Activated naive CD8-positive, alpha-beta T cell treated with anti-CD3 and anti-CD28 coated beads for 36 hours (primary cell): ENCODE measurements around the gene PAPLN. TPM values are rescaled to one million over a fixed set of nuclear protein-coding genes. Genes with fewer than 3 reads are reported as not detected.

ENCODE experiments used
- DNase-seq: peaks from one replicate; pipeline ENCODE4 v3.0.0; 2021
- H3K27ac Mint-ChIP-seq: one replicate; pipeline ENCODE4 v1.8.0; 2022; ENCODE audit warnings: mild to moderate bottlenecking, moderate library complexity, mixed read lengths
- H3K27me3 Mint-ChIP-seq: one replicate; pipeline ENCODE4 v1.8.0; 2022; ENCODE audit warnings: mild to moderate bottlenecking, mixed read lengths
- H3K36me3 Mint-ChIP-seq: one replicate; pipeline ENCODE4 v1.8.0; 2021; ENCODE audit warnings: mild to moderate bottlenecking, mixed read lengths
- H3K4me1 Mint-ChIP-seq: one replicate; pipeline ENCODE4 v1.8.0; 2021; ENCODE audit warnings: mixed read lengths
- H3K4me3 Mint-ChIP-seq: one replicate; pipeline ENCODE4 v1.8.0; 2022; ENCODE audit warnings: mild to moderate bottlenecking, moderate library complexity, mixed read lengths
- H3K9me3 Mint-ChIP-seq: one replicate; pipeline ENCODE4 v1.8.0; 2022; ENCODE audit warnings: mixed read lengths
- total RNA-seq, 2 experiments: library from RNA; stranded (reverse); gene quantifications; one replicate each; pipeline ENCODE4 v1.2.3, GENCODE V29; 2021

The PAPLN gene
- total RNA-seq, 2 experiments from 2014 or later = 0.10 to 0.36 TPM

GRCh38 chr14:73236752-73237218 lies 521 bp upstream of the PAPLN start:
- H3K9me3 Mint-ChIP-seq = no peaks in the 10 kb centered on the region
- H3K4me3 Mint-ChIP-seq = peak overlapping the region; percentile 40
- no peak overlapping the region for H3K27ac Mint-ChIP-seq
- DNase-seq = no peak
- peaks cover 2% of the 10 kb centered on the region for H3K36me3 Mint-ChIP-seq
- peaks cover 11% of the 10 kb centered on the region for H3K4me1 Mint-ChIP-seq
- H3K27me3 Mint-ChIP-seq = peaks cover 82% of the 10 kb centered on the region

DNA sequence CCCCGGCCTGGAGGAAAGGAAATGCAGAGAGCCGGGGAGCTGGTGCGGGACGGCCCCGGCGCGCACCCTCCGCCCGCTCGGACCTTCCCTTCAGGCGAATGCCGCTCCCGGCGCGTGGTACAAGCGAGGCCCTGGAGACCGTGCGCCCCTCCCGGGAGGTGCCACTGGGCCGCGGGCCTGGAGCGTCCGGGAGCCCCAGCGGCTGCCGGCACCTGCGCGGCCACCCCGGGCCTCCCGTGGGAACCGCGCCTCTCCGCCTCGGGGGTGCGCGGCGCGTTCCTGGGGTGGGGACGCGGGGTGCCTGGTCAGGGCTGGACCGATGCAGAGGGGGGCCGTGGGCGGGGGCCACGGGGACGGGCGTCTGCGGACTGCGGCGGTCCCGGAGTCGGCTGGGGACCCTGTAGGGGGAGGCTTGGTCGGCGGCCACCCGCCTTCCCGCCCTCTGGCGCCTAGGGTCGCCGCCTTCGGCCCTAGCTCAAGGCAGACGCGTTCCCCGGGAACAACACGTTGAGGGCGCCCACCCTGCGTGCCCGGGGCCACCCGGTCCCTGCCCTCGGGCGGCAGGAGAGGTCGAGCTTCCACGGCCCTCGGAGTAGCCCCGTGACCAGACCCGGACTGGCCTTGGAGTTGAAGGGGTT lies 599 bp downstream of the PAPLN start:
- Mint-ChIP-seq H3K36me3 (peaks cover 2% of the 10 kb centered on the region), H3K27me3 (peaks cover 87% of the 10 kb centered on the region), H3K27ac (no peak overlapping the region), H3K4me3 (peak overlapping the region; percentile 32), H3K4me1 (peaks cover 15% of the 10 kb centered on the region), H3K9me3 (no peaks in the 10 kb centered on the region)
- peak; percentile 14 for DNase-seq

- no peaks in the 10 kb centered on the region for H3K9me3 Mint-ChIP-seq
- no peak overlapping the region for H3K27ac Mint-ChIP-seq
- H3K36me3 Mint-ChIP-seq = peaks cover 2% of the 10 kb centered on the region
- H3K4me3 Mint-ChIP-seq = peak overlapping the region; percentile 32
- DNase-seq = no peak
- peaks cover 16% of the 10 kb centered on the region for H3K4me1 Mint-ChIP-seq
- peaks cover 90% of the 10 kb centered on the region for H3K27me3 Mint-ChIP-seq
Observed at GRCh38 chr14:73238424-73238852, 1.1 kb downstream of the PAPLN start.

- DNase-seq = no peak
- H3K4me3 Mint-ChIP-seq = no peak overlapping the region
Observed at GRCh38 chr14:73238941-73239340, 1.6 kb downstream of the PAPLN start.

DNA sequence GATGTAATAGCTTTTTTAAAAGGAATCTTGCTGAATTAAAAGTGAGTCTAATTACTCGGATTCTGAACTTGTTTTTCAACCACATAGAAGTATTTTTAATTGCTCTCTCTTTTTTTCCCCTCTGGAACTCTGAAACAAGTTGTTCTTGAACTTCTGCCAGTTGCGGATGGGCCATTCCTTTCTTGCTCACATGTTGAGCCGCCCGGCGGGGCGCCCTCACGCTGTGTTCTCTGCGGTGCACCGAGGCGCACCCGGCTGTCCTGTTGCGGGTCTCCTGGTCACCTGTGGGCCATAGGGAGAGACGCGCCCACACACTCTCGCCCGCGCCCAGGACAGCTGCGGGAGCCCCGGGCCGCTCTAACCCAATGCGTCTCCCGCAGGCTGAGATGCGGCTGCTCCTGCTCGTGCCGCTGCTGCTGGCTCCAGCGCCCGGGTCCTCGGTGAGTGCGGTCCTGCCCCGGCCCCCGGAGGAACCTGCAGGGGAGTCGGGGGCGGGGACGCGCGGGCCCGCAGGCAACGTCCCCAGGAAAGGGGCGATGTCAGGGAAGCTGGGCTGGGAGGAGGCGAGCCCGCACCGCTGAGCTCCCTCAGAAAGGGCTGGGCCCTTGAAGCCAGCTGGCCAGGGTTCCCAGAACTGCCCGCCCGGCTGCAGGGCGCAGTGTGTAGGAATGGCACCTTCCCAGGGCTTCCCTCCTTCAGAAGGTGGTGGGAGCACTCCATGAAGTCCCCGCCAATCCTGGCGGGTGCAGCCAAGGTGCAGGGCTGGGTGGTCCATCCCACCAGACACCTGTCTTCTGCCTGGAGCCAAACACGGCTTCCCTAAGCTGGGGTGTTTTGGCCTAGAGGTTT lies 2.3 kb downstream of the PAPLN start:
- DNase-seq = no peak
- Mint-ChIP-seq H3K9me3 (no peaks in the 10 kb centered on the region), H3K36me3 (peaks cover 2% of the 10 kb centered on the region), H3K4me1 (peaks cover 20% of the 10 kb centered on the region), H3K4me3 (no peak overlapping the region), H3K27me3 (peaks cover 89% of the 10 kb centered on the region), H3K27ac (no peak overlapping the region)

More at GRCh38 chr14:73238941-73239340, 1.6 kb downstream of the PAPLN start:
- Mint-ChIP-seq H3K27ac (no peak overlapping the region), H3K4me1 (peaks cover 20% of the 10 kb centered on the region), H3K9me3 (no peaks in the 10 kb centered on the region), H3K36me3 (peaks cover 2% of the 10 kb centered on the region), H3K27me3 (peaks cover 90% of the 10 kb centered on the region)

- no peaks in the 10 kb centered on the region for H3K9me3 Mint-ChIP-seq
- peaks cover 84% of the 10 kb centered on the region for H3K27me3 Mint-ChIP-seq
- H3K4me3 Mint-ChIP-seq = no peak overlapping the region
- H3K4me1 Mint-ChIP-seq = peaks cover 23% of the 10 kb centered on the region
- no peak for DNase-seq
- H3K36me3 Mint-ChIP-seq = peaks cover 2% of the 10 kb centered on the region
- H3K27ac Mint-ChIP-seq = no peak overlapping the region
Observed at GRCh38 chr14:73240816-73241480, 3.6 kb downstream of the PAPLN start.

DNA sequence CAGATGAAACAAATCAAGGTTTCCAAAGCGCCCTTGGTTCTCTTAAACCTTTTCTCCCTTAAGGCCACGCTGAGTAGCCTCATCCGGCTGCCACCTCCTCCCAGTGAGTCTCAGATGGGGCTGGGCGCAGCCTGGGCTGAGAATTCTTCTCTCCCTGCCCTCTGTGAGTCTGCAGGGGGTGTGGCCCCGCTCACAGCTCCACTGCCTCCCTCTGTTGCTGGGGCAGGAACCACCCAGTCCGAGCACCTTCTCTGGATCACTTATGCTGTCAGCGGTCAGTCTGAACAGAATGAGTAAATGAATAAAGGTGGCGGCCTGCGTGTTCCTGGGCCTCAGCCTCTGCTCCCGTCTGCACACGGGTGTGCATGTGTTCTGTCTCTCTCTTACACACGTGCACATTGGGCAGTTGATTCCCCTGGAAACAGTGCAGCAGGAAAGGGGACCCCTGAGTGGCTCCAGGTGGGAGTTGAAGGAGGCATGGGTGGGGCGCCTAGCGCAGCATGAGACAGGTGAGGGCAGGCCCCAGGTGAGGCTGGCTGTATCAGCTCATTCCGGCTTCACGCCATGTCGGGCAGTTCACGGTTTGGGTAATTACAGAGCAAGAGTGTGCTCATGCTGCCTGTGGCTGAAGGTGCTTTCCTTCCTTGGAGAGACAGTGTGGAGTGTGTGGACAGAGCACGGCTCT lies 4.3 kb downstream of the PAPLN start:
- Mint-ChIP-seq H3K27ac (no peak overlapping the region), H3K27me3 (peaks cover 81% of the 10 kb centered on the region), H3K9me3 (no peaks in the 10 kb centered on the region), H3K4me3 (no peak overlapping the region), H3K36me3 (peaks cover 2% of the 10 kb centered on the region), H3K4me1 (peaks cover 25% of the 10 kb centered on the region)
- no peak for DNase-seq

GRCh38 chr14:73242357-73242901 lies 5.1 kb downstream of the PAPLN start:
- no peaks in the 10 kb centered on the region for H3K36me3 Mint-ChIP-seq
- H3K4me3 Mint-ChIP-seq = no peak overlapping the region
- H3K27me3 Mint-ChIP-seq = peaks cover 77% of the 10 kb centered on the region
- no peaks in the 10 kb centered on the region for H3K9me3 Mint-ChIP-seq
- DNase-seq = no peak
- H3K4me1 Mint-ChIP-seq = peaks cover 24% of the 10 kb centered on the region
- no peak overlapping the region for H3K27ac Mint-ChIP-seq

DNA sequence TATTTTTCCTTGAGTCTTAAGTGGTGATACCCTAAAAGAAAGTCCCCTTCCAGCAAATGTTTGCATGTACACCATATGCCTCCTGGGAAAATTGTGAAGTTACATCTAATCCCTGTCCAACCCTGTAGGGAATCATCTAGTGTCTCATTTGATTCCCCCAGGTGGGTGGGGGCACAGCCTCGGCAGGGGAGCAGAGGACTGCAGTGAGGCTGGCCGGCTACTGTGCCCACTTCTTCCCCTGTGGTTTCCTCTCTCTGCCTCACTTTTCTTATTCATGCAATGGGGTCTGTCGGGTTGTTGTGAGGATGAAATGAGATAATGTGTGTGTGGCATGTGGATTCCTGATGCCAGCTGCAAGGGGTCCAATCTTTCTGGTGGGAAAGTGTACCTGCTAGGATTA lies 6.0 kb downstream of the PAPLN start:
- H3K4me3 Mint-ChIP-seq = no peak overlapping the region
- H3K36me3 Mint-ChIP-seq = no peaks in the 10 kb centered on the region
- H3K4me1 Mint-ChIP-seq = peaks cover 28% of the 10 kb centered on the region
- DNase-seq = no peak
- H3K9me3 Mint-ChIP-seq = no peaks in the 10 kb centered on the region
- no peak overlapping the region for H3K27ac Mint-ChIP-seq
- H3K27me3 Mint-ChIP-seq = peaks cover 75% of the 10 kb centered on the region

DNA sequence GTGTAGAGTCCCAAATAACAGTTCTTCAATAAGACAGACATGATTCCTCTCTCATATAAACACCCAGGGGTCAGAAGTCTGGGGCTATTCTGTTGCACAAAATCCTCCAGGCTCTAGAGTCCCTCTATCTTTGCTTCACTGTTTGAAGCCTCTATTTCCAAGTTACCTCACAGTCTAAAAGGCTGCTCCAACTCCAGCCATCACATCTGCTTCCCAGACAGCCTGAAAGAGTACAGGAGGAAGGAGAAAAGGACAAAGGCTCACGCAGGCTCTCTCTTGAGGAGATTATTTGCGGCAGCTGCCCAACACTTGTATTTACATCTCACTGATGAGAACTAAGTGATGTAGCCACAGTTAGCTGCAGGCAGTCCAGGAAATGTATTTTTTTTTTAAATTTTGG lies 6.4 kb downstream of the PAPLN start:
- Mint-ChIP-seq H3K27ac (no peak overlapping the region), H3K4me3 (no peak overlapping the region), H3K27me3 (peaks cover 71% of the 10 kb centered on the region), H3K4me1 (peaks cover 28% of the 10 kb centered on the region), H3K36me3 (no peaks in the 10 kb centered on the region), H3K9me3 (no peaks in the 10 kb centered on the region)
- DNase-seq = no peak

- H3K4me3 Mint-ChIP-seq = peak overlapping the region; percentile 38
- H3K36me3 Mint-ChIP-seq = no peaks in the 10 kb centered on the region
- H3K27ac Mint-ChIP-seq = no peak overlapping the region
- no peaks in the 10 kb centered on the region for H3K9me3 Mint-ChIP-seq
- no peak for DNase-seq
- peaks cover 26% of the 10 kb centered on the region for H3K4me1 Mint-ChIP-seq
- peaks cover 61% of the 10 kb centered on the region for H3K27me3 Mint-ChIP-seq
Observed at GRCh38 chr14:73244541-73245290, 7.4 kb downstream of the PAPLN start.

GRCh38 chr14:73245480-73246325 lies 8.4 kb downstream of the PAPLN start:
- Mint-ChIP-seq H3K9me3 (no peaks in the 10 kb centered on the region), H3K4me3 (peak overlapping the region; percentile 72), H3K4me1 (peaks cover 26% of the 10 kb centered on the region), H3K27ac (no peak overlapping the region), H3K36me3 (no peaks in the 10 kb centered on the region), H3K27me3 (peaks cover 52% of the 10 kb centered on the region)
- DNase-seq = peak; percentile 67

DNA sequence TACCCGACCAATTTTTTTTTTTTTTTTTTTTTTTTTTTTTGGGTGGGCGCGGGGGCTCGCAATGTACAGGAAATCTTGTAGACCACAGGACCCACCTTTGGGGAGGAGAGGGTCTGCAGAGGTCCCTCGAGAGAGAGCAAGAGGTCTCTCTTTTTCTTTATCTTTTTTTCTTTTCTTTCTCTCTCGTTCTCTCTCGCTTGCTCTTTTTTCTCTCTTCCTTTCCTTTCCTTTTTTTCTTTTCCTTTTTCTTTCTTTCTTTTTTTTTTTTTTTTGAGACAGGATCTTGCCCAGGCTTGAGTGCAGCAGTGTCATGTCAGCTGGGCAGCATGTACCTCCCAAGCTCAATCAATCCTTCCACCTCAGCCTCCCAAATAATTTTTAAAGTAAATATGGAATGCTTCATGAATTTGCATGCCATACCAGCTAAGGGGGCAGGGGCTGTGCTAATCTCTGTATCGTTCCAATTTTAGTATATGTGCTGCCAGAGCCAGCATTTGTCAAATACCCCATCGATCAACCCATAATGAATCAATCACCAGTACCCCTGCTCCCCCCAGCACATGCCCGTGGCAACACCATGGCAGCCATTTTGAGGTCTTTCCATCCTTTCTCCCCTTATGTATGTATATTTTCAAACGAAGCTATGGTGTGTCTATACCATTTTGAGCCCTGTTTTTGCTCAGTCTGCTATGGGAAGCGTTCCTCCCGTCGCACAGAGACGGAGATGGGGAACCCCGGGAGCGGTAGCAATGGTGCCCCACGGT lies 9.3 kb downstream of the PAPLN start:
- Mint-ChIP-seq H3K27ac (peak overlapping the region; percentile 11), H3K9me3 (no peaks in the 10 kb centered on the region), H3K27me3 (peaks cover 44% of the 10 kb centered on the region), H3K36me3 (no peaks in the 10 kb centered on the region), H3K4me3 (peak overlapping the region; percentile 72), H3K4me1 (peaks cover 26% of the 10 kb centered on the region)
- DNase-seq = no peak
